HepG2 (cell line): ENCODE measurements around the gene PCGF5. TPM values are rescaled to one million over a fixed set of nuclear protein-coding genes. Genes with fewer than 3 reads are reported as not detected.

ENCODE experiments used
- ARID3A ChIP-seq: IDR thresholded peaks from 2 replicates; pipeline ENCODE4 v1.6.1; 2012; ENCODE audit warnings: low read depth, low read length, improper control_type of control experiment
- HNF4A ChIP-seq: sonication (generic); formaldehyde crosslinking; IDR thresholded peaks from 2 replicates; pipeline ENCODE4 v1.4.0; 2020; ENCODE audit warnings: missing genetic modification reagents
- HNRNPUL1 ChIP-seq: fragments of 200-400 bp; formaldehyde crosslinking; IDR thresholded peaks from 2 replicates; pipeline ENCODE4 v1.6.1; 2017; ENCODE audit warnings: low read depth, mild to moderate bottlenecking, low read length, moderate library complexity
- MAFG ChIP-seq: sonication (generic); formaldehyde crosslinking; IDR thresholded peaks from 2 replicates; pipeline ENCODE4 v1.5.1; 2020; ENCODE audit warnings: mild to moderate bottlenecking, missing genetic modification reagents
- MED1 ChIP-seq: sonication (generic); formaldehyde crosslinking; IDR thresholded peaks from 2 replicates; pipeline ENCODE4 v1.4.0; 2020; ENCODE audit warnings: missing genetic modification reagents
- NCOA5 ChIP-seq: sonication (generic); formaldehyde crosslinking; IDR thresholded peaks from 2 replicates; pipeline ENCODE4 v1.4.0; 2020; ENCODE audit warnings: missing genetic modification reagents
- NFKBIZ ChIP-seq: IDR thresholded peaks from 2 replicates; pipeline ENCODE4 v1.6.1; 2018; ENCODE audit warnings: missing genetic modification reagents, missing compliant biosample characterization
- PREB ChIP-seq: sonication (generic); formaldehyde crosslinking; IDR thresholded peaks from 2 replicates; pipeline ENCODE4 v1.4.0; 2020; ENCODE audit warnings: missing genetic modification reagents
- REL ChIP-seq: sonication (generic); formaldehyde crosslinking; conservative IDR thresholded peaks from 2 replicates; pipeline ENCODE4 v1.8.0; 2022; ENCODE audit warnings: mild to moderate bottlenecking, missing genetic modification reagents, moderate library complexity
- SMARCE1 ChIP-seq: fragments of 450-650 bp; IDR thresholded peaks from 2 replicates; pipeline ENCODE4 v1.6.1; 2017; ENCODE audit warnings: borderline replicate concordance
- TFDP2 ChIP-seq: sonication (generic); formaldehyde crosslinking; IDR thresholded peaks from 2 replicates; pipeline ENCODE4 v1.4.0; 2020; ENCODE audit warnings: missing genetic modification reagents
- ZFP41 ChIP-seq: sonication (generic); formaldehyde crosslinking; IDR thresholded peaks from 2 replicates; pipeline ENCODE4 v1.4.0; 2020; ENCODE audit warnings: mild to moderate bottlenecking, missing genetic modification reagents, borderline replicate concordance
- ZNF232 ChIP-seq: sonication (generic); formaldehyde crosslinking; IDR thresholded peaks from 2 replicates; pipeline ENCODE4 v1.4.0; 2020; ENCODE audit warnings: missing genetic modification reagents, borderline replicate concordance
- ZNF563 ChIP-seq: sonication (generic); formaldehyde crosslinking; IDR thresholded peaks from 2 replicates; pipeline ENCODE4 v1.8.0; 2022; ENCODE audit warnings: mild to moderate bottlenecking, moderate library complexity, missing genetic modification reagents
- ZNF746 ChIP-seq: sonication (generic); formaldehyde crosslinking; IDR thresholded peaks from 2 replicates; pipeline ENCODE4 v1.8.0; 2022; ENCODE audit warnings: mild to moderate bottlenecking, missing genetic modification reagents
- ZNF761 ChIP-seq: sonication (generic); formaldehyde crosslinking; conservative IDR thresholded peaks from 2 replicates; pipeline ENCODE4 v1.4.0; 2020; ENCODE audit warnings: mild to moderate bottlenecking, missing genetic modification reagents
- ZNF878 ChIP-seq: sonication (generic); formaldehyde crosslinking; IDR thresholded peaks from 2 replicates; pipeline ENCODE4 v1.8.1; 2023; ENCODE audit warnings: mild to moderate bottlenecking, missing genetic modification reagents, moderate library complexity
- polyA plus RNA-seq, 8 experiments: library from polyadenylated mRNA; depleted of rRNA in 3 of 8; stranded (reverse) in 7 of 8; unstranded in 1 of 8; fragments of >200 nt; fragmentation: Illumina TruSeq in 4 of 8; extraction: Trizol in 4 of 8; gene quantifications; 2 replicates each; pipeline versions ENCODE4 v1.2.1 to v1.2.3, GENCODE V29; 2011 to 2016; ENCODE audit warnings: low read depth in 4 of 8, missing spikeins in 1 of 8, mixed read lengths in 1 of 8; ENCODE audit not compliant: insufficient read depth in 1 of 8
- total RNA-seq, 5 experiments: library from RNA; depleted of rRNA; stranded (reverse); fragments of >200 nt; fragmentation: Illumina TruSeq; extraction: Trizol; gene quantifications; 2 replicates each; pipeline ENCODE4 v1.2.3, GENCODE V29; 2016; ENCODE audit warnings: low read depth in 1 of 5
- TF ChIP-seq, protein P1 (sequence below): sonication (generic); formaldehyde crosslinking; IDR thresholded peaks from 2 replicates; pipeline ENCODE4 v1.4.0; 2020; ENCODE audit warnings: missing genetic modification reagents, borderline replicate concordance
- TF ChIP-seq, protein P2 (sequence below): sonication (generic); formaldehyde crosslinking; IDR thresholded peaks from 2 replicates; pipeline ENCODE4 v1.4.0; 2020; ENCODE audit warnings: missing genetic modification reagents; ENCODE audit errors: not compliant biosample characterization
- TF ChIP-seq, protein P3 (sequence below): sonication (generic); formaldehyde crosslinking; IDR thresholded peaks from 2 replicates; pipeline ENCODE4 v1.4.0; 2020; ENCODE audit warnings: missing genetic modification reagents

The PCGF5 gene
- total and polyA plus RNA-seq, 2 of the 13 experiments (the other 11 are each of a cell fraction or from before 2014, with no cell fraction given): 61.3 to 138 TPM

GRCh38 chr10:91220194-91220953 is at the start of gene PCGF5 (continued):
- TF ChIP-seq NCOA5 (CRISPR knock-in tag) (no peak), REL (peak; percentile 77; the same call in 1 of the 2 replicates), ZNF761 (CRISPR knock-in tag) (no peak), PREB (CRISPR knock-in tag) (no peak), SMARCE1 (no peak), MED1 (no peak; the same call in none of the 2 replicates), HNF4A (CRISPR knock-in tag) (no peak), ARID3A (no peak; the same call in none of the 2 replicates), NFKBIZ (no peak), ZNF232 (CRISPR knock-in tag) (peak; percentile 24; the same call in 1 of the 2 replicates), ZFP41 (no peak), MAFG (CRISPR knock-in tag) (no peak), ZNF878 (CRISPR knock-in tag) (no peak), ZNF563 (CRISPR knock-in tag) (peak; percentile 78), HNRNPUL1 (no peak), ZNF746 (no peak; the same call in 1 of the 2 replicates), TFDP2 (CRISPR knock-in tag) (no peak; the same call in 1 of the 2 replicates)
- TF ChIP-seq, protein P1, sequence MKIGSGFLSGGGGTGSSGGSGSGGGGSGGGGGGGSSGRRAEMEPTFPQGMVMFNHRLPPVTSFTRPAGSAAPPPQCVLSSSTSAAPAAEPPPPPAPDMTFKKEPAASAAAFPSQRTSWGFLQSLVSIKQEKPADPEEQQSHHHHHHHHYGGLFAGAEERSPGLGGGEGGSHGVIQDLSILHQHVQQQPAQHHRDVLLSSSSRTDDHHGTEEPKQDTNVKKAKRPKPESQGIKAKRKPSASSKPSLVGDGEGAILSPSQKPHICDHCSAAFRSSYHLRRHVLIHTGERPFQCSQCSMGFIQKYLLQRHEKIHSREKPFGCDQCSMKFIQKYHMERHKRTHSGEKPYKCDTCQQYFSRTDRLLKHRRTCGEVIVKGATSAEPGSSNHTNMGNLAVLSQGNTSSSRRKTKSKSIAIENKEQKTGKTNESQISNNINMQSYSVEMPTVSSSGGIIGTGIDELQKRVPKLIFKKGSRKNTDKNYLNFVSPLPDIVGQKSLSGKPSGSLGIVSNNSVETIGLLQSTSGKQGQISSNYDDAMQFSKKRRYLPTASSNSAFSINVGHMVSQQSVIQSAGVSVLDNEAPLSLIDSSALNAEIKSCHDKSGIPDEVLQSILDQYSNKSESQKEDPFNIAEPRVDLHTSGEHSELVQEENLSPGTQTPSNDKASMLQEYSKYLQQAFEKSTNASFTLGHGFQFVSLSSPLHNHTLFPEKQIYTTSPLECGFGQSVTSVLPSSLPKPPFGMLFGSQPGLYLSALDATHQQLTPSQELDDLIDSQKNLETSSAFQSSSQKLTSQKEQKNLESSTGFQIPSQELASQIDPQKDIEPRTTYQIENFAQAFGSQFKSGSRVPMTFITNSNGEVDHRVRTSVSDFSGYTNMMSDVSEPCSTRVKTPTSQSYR: no peak
- TF ChIP-seq, protein P2, sequence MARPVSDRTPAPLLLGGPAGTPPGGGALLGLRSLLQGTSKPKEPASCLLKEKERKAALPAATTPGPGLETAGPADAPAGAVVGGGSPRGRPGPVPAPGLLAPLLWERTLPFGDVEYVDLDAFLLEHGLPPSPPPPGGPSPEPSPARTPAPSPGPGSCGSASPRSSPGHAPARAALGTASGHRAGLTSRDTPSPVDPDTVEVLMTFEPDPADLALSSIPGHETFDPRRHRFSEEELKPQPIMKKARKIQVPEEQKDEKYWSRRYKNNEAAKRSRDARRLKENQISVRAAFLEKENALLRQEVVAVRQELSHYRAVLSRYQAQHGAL: no peak
- TF ChIP-seq, protein P3, sequence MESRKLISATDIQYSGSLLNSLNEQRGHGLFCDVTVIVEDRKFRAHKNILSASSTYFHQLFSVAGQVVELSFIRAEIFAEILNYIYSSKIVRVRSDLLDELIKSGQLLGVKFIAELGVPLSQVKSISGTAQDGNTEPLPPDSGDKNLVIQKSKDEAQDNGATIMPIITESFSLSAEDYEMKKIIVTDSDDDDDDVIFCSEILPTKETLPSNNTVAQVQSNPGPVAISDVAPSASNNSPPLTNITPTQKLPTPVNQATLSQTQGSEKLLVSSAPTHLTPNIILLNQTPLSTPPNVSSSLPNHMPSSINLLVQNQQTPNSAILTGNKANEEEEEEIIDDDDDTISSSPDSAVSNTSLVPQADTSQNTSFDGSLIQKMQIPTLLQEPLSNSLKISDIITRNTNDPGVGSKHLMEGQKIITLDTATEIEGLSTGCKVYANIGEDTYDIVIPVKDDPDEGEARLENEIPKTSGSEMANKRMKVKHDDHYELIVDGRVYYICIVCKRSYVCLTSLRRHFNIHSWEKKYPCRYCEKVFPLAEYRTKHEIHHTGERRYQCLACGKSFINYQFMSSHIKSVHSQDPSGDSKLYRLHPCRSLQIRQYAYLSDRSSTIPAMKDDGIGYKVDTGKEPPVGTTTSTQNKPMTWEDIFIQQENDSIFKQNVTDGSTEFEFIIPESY (CRISPR knock-in tag): no peak
